BJ (cell line): ENCODE data around the gene OBSCN. TPM values are rescaled to one million over a fixed set of nuclear protein-coding genes. Genes with fewer than 3 reads are reported as not detected.

Source experiments
- CTCF ChIA-PET: fragments of 350-600 bp; formaldehyde crosslinking; extraction: SDS; loops from one replicate; lab custom pipeline; 2021; ENCODE audit warnings: antibody characterized with exemption, inconsistent platforms; lab: Yijun Ruan, JAX
- POLR2A ChIA-PET: fragments of 300-600 bp; sonication (Branson Sonifier 250); formaldehyde crosslinking; extraction: SDS; loops from one replicate; lab custom pipeline; 2021; ENCODE audit warnings: antibody characterized with exemption; lab: Charles Lee
- DNase-seq: peaks from one replicate; pipeline ENCODE4 v3.0.0-alpha.2; 2011; ENCODE audit warnings: low read depth
- H3K27me3 ChIP-seq: 2 replicates; pipeline ENCODE4 v1.6.0; 2011; ENCODE audit warnings: low read length; ENCODE audit not compliant: control insufficient read depth, insufficient read depth
- H3K36me3 ChIP-seq: 2 replicates; pipeline ENCODE4 v1.5.1; 2011; ENCODE audit warnings: low read length; ENCODE audit not compliant: control insufficient read depth, insufficient read depth
- H3K4me3 ChIP-seq: 2 replicates; pipeline ENCODE4 v1.5.1; 2011; ENCODE audit warnings: low read depth, mild to moderate bottlenecking, control low read depth, low read length
- CTCF ChIP-seq: IDR thresholded peaks from 2 replicates; pipeline ENCODE4 v1.5.1; 2011; ENCODE audit warnings: low read depth, mild to moderate bottlenecking, control low read depth, inconsistent platforms, low read length, moderate library complexity; ENCODE audit not compliant: insufficient read depth
- polyA plus RNA-seq: library from polyadenylated mRNA; depleted of rRNA; stranded (reverse); fragments of >200 nt; gene quantifications from 2 replicates; pipeline ENCODE4 v1.2.3, GENCODE V29; 2011

Gene OBSCN
- polyA plus RNA-seq, 1 experiment = 2.9 TPM

GRCh38 chr1:228176024-228176395, 31.8 kb upstream of the OBSCN start:
- H3K27me3 ChIP-seq = no peaks in the 10 kb centered on the region
- no peak for TF ChIP-seq CTCF
- DNase-seq = no peak
- H3K4me3 ChIP-seq = no peak overlapping the region
- H3K36me3 ChIP-seq = peaks cover 5% of the 10 kb centered on the region
- POLR2A ChIA-PET = no interaction called here
- CTCF ChIA-PET = interaction anchor here (1.3 to 1.4 kb wide), 2 partner anchors 12 to 41 kb away, joined by 3 read pairs; no protein-coding TSS in a partner anchor

GRCh38 chr1:228176461-228177182, 31.2 kb upstream of the OBSCN start:
- TF ChIP-seq CTCF = no peak
- ChIA-PET POLR2A (no interaction called here), CTCF (interaction anchor here (1.1 to 1.4 kb wide), 3 partner anchors 12 to 41 kb away, joined by 3 read pairs; no protein-coding TSS in a partner anchor)
- H3K36me3 ChIP-seq = peaks cover 5% of the 10 kb centered on the region
- DNase-seq = no peak
- H3K27me3 ChIP-seq = no peaks in the 10 kb centered on the region
- H3K4me3 ChIP-seq = no peak overlapping the region

GRCh38 chr1:228177183-228177475, 30.7 kb upstream of the OBSCN start:
- POLR2A ChIA-PET = no interaction called here

GRCh38 chr1:228177721-228178710, 29.8 kb upstream of the OBSCN start:
- no peaks in the 10 kb centered on the region for H3K27me3 ChIP-seq
- DNase-seq = no peak
- CTCF ChIA-PET = interaction anchor here (1.0 to 1.1 kb wide), 2 partner anchors 11 to 13 kb away, joined by 3 read pairs; no protein-coding TSS in a partner anchor
- H3K4me3 ChIP-seq = no peak overlapping the region
- no peak for TF ChIP-seq CTCF
- POLR2A ChIA-PET = no interaction called here
- H3K36me3 ChIP-seq = peaks cover 5% of the 10 kb centered on the region

More at GRCh38 chr1:228177183-228177475, 30.7 kb upstream of the OBSCN start:
- peaks cover 5% of the 10 kb centered on the region for H3K36me3 ChIP-seq
- no peak overlapping the region for H3K4me3 ChIP-seq
- H3K27me3 ChIP-seq = no peaks in the 10 kb centered on the region
- no peak for TF ChIP-seq CTCF
- CTCF ChIA-PET = interaction anchor here (1.0 to 1.4 kb wide), 4 partner anchors 10 to 40 kb away, joined by 3 read pairs; no protein-coding TSS in a partner anchor
- DNase-seq = no peak
